HepG2 (cell line): ENCODE data around the gene NDUFS2. TPM values are rescaled to one million over a fixed set of nuclear protein-coding genes. Genes with fewer than 3 reads are reported as not detected.
A peak's percentile ranks its signal among the peaks of the same experiment; 100 is the strongest.

ENCODE experiments used
- ARNTL ChIP-seq: sonication (generic); formaldehyde crosslinking; IDR thresholded peaks from 2 replicates; pipeline ENCODE4 v1.4.0; 2020; ENCODE audit warnings: mild to moderate bottlenecking, missing genetic modification reagents
- ATAD3A ChIP-seq: sonication (generic); formaldehyde crosslinking; IDR thresholded peaks from 2 replicates; pipeline ENCODE4 v1.4.0; 2020; ENCODE audit warnings: missing genetic modification reagents
- EP300 ChIP-seq, 3 experiments: sonication (generic) in 1 of 3; formaldehyde crosslinking in 1 of 3; IDR thresholded peaks; 2 replicates each; pipeline versions ENCODE4 v1.5.1 to v1.6.1; 2011 to 2020; ENCODE audit warnings: low read depth in 2 of 3, low read length in 2 of 3, borderline replicate concordance in 1 of 3, improper control_type of control experiment in 1 of 3, mild to moderate bottlenecking in 1 of 3, missing genetic modification reagents in 1 of 3, moderate library complexity in 1 of 3
- SNAPC2 ChIP-seq: sonication (generic); formaldehyde crosslinking; IDR thresholded peaks from 2 replicates; pipeline ENCODE4 v1.8.1; 2022; ENCODE audit warnings: mild to moderate bottlenecking, missing genetic modification reagents
- ZNF160 ChIP-seq: sonication (generic); formaldehyde crosslinking; IDR thresholded peaks from 2 replicates; pipeline ENCODE4 v1.8.0; 2022; ENCODE audit warnings: mild to moderate bottlenecking, inconsistent platforms, missing genetic modification reagents
- ZNF713 ChIP-seq: sonication (generic); formaldehyde crosslinking; IDR thresholded peaks from 2 replicates; pipeline ENCODE4 v1.4.0; 2020; ENCODE audit warnings: mild to moderate bottlenecking, missing genetic modification reagents
- polyA plus RNA-seq, 8 experiments: library from polyadenylated mRNA; depleted of rRNA in 3 of 8; stranded (reverse) in 7 of 8; unstranded in 1 of 8; fragments of >200 nt; fragmentation: Illumina TruSeq in 4 of 8; extraction: Trizol in 4 of 8; gene quantifications; 2 replicates each; pipeline versions ENCODE4 v1.2.1 to v1.2.3, GENCODE V29; 2011 to 2016; ENCODE audit warnings: low read depth in 4 of 8, missing spikeins in 1 of 8, mixed read lengths in 1 of 8; ENCODE audit not compliant: insufficient read depth in 1 of 8
- total RNA-seq, 5 experiments: library from RNA; depleted of rRNA; stranded (reverse); fragments of >200 nt; fragmentation: Illumina TruSeq; extraction: Trizol; gene quantifications; 2 replicates each; pipeline ENCODE4 v1.2.3, GENCODE V29; 2016; ENCODE audit warnings: low read depth in 1 of 5
- TF ChIP-seq, protein P1 (sequence below): sonication (generic); formaldehyde crosslinking; conservative IDR thresholded peaks from 2 replicates; pipeline ENCODE4 v1.4.0; 2020; ENCODE audit warnings: missing genetic modification reagents
- TF ChIP-seq, protein P2 (sequence below): sonication (generic); formaldehyde crosslinking; IDR thresholded peaks from 2 replicates; pipeline ENCODE4 v1.4.0; 2020; ENCODE audit warnings: missing genetic modification reagents
- TF ChIP-seq, protein P3 (sequence below), 2 experiments: IDR thresholded peaks; 2 replicates each; pipeline ENCODE4 v1.6.1; 2011 to 2012; ENCODE audit warnings: low read length in 2 of 2, borderline replicate concordance in 1 of 2, low read depth in 1 of 2, mild to moderate bottlenecking in 1 of 2, moderate library complexity in 1 of 2
- TF ChIP-seq, protein P4 (sequence below): IDR thresholded peaks from 2 replicates; pipeline ENCODE4 v1.4.0; 2020; ENCODE audit warnings: mild to moderate bottlenecking, missing genetic modification reagents
- TF ChIP-seq, protein P5 (sequence below): sonication (generic); formaldehyde crosslinking; IDR thresholded peaks from 2 replicates; pipeline ENCODE4 v1.4.0; 2020; ENCODE audit warnings: mild to moderate bottlenecking, missing genetic modification reagents, borderline replicate concordance

NDUFS2 gene
- total and polyA plus RNA-seq, 2 of the 13 experiments (the other 11 are each of a cell fraction or from before 2014, with no cell fraction given) = 89.9 to 118 TPM

DNA sequence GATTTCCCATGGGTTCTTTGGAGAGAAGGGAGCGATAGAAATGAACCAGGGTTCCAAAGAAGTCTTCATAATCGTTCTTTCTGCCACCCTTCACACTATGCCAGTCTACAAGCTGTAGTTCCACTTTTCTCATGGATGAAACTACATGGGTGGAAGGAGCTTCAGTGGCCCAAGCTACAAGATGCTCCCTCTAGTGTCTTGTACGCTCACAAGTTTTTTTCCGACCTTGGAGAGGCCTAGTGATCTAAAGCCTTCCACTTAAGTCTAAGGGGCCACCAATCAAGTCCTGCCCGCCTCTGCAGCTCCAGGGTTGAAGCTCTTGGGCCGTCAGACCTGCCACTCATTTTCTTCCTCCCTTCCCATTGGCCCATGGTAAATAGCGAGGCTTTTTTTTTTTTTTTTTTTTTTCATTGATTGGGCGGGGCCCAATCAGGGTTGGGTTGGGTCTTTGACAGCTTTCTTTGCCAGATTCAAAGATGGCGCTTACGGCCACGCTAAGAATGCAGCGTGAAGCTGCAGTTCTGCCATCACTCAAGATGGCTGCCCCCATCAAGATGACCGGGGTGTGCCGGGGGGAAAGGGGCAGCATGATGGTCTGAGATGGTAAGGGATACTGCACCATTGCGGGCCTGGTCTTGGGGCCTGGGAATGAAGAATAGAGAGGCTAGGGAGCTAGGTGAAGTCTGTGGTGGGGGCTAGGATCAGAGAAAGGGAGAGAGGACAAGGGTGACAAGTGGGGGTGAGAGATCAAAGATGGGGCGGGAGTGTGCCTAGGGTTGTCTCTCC lies 23.6 kb downstream of the NDUFS2 start, which contains the start of gene TOMM40L (continued):
- TF ChIP-seq, protein P1, sequence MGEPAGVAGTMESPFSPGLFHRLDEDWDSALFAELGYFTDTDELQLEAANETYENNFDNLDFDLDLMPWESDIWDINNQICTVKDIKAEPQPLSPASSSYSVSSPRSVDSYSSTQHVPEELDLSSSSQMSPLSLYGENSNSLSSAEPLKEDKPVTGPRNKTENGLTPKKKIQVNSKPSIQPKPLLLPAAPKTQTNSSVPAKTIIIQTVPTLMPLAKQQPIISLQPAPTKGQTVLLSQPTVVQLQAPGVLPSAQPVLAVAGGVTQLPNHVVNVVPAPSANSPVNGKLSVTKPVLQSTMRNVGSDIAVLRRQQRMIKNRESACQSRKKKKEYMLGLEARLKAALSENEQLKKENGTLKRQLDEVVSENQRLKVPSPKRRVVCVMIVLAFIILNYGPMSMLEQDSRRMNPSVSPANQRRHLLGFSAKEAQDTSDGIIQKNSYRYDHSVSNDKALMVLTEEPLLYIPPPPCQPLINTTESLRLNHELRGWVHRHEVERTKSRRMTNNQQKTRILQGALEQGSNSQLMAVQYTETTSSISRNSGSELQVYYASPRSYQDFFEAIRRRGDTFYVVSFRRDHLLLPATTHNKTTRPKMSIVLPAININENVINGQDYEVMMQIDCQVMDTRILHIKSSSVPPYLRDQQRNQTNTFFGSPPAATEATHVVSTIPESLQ (CRISPR knock-in tag) = no peak
- TF ChIP-seq, protein P2, sequence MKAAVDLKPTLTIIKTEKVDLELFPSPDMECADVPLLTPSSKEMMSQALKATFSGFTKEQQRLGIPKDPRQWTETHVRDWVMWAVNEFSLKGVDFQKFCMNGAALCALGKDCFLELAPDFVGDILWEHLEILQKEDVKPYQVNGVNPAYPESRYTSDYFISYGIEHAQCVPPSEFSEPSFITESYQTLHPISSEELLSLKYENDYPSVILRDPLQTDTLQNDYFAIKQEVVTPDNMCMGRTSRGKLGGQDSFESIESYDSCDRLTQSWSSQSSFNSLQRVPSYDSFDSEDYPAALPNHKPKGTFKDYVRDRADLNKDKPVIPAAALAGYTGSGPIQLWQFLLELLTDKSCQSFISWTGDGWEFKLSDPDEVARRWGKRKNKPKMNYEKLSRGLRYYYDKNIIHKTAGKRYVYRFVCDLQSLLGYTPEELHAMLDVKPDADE = no peak
- TF ChIP-seq ZNF160 (CRISPR knock-in tag) (no peak), SNAPC2 (CRISPR knock-in tag) (no peak), ATAD3A (CRISPR knock-in tag) (no peak), EP300 (IDR thresholded peaks at IDR 0.05; ENCODE audit: low read depth in 2 of 2, low read length in 2 of 2) (no peak; a peak in 1 of 4 replicates), EP300 (CRISPR knock-in tag; IDR thresholded peaks at IDR 0.05; ENCODE audit: borderline replicate concordance) (no peak), ARNTL (CRISPR knock-in tag) (no peak), ZNF713 (no peak)
- TF ChIP-seq, protein P3, sequence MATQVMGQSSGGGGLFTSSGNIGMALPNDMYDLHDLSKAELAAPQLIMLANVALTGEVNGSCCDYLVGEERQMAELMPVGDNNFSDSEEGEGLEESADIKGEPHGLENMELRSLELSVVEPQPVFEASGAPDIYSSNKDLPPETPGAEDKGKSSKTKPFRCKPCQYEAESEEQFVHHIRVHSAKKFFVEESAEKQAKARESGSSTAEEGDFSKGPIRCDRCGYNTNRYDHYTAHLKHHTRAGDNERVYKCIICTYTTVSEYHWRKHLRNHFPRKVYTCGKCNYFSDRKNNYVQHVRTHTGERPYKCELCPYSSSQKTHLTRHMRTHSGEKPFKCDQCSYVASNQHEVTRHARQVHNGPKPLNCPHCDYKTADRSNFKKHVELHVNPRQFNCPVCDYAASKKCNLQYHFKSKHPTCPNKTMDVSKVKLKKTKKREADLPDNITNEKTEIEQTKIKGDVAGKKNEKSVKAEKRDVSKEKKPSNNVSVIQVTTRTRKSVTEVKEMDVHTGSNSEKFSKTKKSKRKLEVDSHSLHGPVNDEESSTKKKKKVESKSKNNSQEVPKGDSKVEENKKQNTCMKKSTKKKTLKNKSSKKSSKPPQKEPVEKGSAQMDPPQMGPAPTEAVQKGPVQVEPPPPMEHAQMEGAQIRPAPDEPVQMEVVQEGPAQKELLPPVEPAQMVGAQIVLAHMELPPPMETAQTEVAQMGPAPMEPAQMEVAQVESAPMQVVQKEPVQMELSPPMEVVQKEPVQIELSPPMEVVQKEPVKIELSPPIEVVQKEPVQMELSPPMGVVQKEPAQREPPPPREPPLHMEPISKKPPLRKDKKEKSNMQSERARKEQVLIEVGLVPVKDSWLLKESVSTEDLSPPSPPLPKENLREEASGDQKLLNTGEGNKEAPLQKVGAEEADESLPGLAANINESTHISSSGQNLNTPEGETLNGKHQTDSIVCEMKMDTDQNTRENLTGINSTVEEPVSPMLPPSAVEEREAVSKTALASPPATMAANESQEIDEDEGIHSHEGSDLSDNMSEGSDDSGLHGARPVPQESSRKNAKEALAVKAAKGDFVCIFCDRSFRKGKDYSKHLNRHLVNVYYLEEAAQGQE (IDR thresholded peaks at IDR 0.05; ENCODE audit: borderline replicate concordance in 1 of 2, low read depth in 1 of 2, low read length in 2 of 2) = no peak
- TF ChIP-seq, protein P4, sequence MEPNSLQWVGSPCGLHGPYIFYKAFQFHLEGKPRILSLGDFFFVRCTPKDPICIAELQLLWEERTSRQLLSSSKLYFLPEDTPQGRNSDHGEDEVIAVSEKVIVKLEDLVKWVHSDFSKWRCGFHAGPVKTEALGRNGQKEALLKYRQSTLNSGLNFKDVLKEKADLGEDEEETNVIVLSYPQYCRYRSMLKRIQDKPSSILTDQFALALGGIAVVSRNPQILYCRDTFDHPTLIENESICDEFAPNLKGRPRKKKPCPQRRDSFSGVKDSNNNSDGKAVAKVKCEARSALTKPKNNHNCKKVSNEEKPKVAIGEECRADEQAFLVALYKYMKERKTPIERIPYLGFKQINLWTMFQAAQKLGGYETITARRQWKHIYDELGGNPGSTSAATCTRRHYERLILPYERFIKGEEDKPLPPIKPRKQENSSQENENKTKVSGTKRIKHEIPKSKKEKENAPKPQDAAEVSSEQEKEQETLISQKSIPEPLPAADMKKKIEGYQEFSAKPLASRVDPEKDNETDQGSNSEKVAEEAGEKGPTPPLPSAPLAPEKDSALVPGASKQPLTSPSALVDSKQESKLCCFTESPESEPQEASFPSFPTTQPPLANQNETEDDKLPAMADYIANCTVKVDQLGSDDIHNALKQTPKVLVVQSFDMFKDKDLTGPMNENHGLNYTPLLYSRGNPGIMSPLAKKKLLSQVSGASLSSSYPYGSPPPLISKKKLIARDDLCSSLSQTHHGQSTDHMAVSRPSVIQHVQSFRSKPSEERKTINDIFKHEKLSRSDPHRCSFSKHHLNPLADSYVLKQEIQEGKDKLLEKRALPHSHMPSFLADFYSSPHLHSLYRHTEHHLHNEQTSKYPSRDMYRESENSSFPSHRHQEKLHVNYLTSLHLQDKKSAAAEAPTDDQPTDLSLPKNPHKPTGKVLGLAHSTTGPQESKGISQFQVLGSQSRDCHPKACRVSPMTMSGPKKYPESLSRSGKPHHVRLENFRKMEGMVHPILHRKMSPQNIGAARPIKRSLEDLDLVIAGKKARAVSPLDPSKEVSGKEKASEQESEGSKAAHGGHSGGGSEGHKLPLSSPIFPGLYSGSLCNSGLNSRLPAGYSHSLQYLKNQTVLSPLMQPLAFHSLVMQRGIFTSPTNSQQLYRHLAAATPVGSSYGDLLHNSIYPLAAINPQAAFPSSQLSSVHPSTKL (CRISPR knock-in tag) = peak; percentile 27; the same call in 1 of the 2 replicates
- TF ChIP-seq, protein P5, sequence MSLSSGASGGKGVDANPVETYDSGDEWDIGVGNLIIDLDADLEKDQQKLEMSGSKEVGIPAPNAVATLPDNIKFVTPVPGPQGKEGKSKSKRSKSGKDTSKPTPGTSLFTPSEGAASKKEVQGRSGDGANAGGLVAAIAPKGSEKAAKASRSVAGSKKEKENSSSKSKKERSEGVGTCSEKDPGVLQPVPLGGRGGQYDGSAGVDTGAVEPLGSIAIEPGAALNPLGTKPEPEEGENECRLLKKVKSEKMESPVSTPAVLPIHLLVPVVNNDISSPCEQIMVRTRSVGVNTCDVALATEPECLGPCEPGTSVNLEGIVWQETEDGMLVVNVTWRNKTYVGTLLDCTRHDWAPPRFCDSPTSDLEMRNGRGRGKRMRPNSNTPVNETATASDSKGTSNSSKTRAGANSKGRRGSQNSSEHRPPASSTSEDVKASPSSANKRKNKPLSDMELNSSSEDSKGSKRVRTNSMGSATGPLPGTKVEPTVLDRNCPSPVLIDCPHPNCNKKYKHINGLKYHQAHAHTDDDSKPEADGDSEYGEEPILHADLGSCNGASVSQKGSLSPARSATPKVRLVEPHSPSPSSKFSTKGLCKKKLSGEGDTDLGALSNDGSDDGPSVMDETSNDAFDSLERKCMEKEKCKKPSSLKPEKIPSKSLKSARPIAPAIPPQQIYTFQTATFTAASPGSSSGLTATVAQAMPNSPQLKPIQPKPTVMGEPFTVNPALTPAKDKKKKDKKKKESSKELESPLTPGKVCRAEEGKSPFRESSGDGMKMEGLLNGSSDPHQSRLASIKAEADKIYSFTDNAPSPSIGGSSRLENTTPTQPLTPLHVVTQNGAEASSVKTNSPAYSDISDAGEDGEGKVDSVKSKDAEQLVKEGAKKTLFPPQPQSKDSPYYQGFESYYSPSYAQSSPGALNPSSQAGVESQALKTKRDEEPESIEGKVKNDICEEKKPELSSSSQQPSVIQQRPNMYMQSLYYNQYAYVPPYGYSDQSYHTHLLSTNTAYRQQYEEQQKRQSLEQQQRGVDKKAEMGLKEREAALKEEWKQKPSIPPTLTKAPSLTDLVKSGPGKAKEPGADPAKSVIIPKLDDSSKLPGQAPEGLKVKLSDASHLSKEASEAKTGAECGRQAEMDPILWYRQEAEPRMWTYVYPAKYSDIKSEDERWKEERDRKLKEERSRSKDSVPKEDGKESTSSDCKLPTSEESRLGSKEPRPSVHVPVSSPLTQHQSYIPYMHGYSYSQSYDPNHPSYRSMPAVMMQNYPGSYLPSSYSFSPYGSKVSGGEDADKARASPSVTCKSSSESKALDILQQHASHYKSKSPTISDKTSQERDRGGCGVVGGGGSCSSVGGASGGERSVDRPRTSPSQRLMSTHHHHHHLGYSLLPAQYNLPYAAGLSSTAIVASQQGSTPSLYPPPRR = no peak
